Measurements from ENCODE around the gene ASNS.

DNA sequence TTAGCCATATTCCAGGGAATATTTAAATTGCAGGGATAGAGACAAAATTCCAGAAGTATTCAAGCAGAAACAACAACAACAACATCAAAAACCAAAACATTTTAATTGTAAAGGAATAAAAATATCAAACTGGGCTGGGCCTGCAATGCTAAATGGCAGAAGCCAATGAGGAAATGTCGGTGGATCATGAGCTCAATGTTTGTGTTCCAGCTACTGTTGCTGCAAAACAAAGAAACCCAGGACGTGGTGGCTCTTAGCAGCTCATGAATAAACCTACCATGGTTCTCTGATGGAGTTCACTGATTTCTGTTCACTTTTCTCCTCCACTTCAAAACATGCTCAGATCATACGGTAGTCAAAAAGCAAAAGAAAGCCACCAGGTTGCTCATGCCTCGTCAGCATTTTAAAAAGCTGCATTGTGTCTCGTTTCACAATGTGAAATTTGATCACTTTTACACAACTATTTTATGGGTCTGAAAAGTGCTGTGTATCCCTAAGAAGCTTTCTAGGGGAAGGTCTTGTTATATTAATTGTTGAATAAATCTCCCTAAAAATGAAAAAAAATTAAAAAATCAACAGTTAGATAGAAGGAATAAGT lies 54.0 kb downstream of the ASNS start:
- TF ChIP-seq, protein P1, sequence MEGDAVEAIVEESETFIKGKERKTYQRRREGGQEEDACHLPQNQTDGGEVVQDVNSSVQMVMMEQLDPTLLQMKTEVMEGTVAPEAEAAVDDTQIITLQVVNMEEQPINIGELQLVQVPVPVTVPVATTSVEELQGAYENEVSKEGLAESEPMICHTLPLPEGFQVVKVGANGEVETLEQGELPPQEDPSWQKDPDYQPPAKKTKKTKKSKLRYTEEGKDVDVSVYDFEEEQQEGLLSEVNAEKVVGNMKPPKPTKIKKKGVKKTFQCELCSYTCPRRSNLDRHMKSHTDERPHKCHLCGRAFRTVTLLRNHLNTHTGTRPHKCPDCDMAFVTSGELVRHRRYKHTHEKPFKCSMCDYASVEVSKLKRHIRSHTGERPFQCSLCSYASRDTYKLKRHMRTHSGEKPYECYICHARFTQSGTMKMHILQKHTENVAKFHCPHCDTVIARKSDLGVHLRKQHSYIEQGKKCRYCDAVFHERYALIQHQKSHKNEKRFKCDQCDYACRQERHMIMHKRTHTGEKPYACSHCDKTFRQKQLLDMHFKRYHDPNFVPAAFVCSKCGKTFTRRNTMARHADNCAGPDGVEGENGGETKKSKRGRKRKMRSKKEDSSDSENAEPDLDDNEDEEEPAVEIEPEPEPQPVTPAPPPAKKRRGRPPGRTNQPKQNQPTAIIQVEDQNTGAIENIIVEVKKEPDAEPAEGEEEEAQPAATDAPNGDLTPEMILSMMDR (IDR thresholded peaks at IDR 0.05; ENCODE audit: insufficient read depth, low read length, poor library complexity, severe bottlenecking) = no peak
- no peak for TF ChIP-seq EZH2phosphoT487 (conservative IDR thresholded peaks at IDR 0.05; ENCODE audit: low read length)

All from SU-DHL-6 (cell line).